Activated CD8-positive, alpha-beta memory T cell treated with anti-CD3 and anti-CD28 coated beads for 4 hours (primary cell): ENCODE results near the gene TFDP1.

ENCODE experiments used
- DNase-seq, 2 donors: peaks; one replicate each; pipeline ENCODE4 v3.0.0-alpha.2; 2020; ENCODE audit warnings: low read depth in 2 of 2

Gene TFDP1

DNA sequence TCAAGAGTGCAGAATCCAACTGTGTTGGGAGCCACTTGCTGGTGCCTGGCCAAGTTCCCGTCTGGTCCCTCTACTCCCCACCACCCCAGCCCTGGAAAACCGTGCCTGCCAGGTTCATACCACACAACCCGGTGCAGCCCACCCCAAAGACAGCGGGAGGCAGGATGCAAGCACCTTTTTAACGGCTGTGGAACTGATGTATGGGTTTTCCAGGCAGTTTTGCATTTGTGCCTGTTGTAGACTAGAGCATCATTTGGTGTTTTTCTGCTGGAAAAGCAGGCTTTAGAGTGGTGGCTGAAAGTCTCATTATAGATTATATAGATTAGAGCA is 13.5 kb downstream of the TFDP1 start:
- no peak for DNase-seq

DNA sequence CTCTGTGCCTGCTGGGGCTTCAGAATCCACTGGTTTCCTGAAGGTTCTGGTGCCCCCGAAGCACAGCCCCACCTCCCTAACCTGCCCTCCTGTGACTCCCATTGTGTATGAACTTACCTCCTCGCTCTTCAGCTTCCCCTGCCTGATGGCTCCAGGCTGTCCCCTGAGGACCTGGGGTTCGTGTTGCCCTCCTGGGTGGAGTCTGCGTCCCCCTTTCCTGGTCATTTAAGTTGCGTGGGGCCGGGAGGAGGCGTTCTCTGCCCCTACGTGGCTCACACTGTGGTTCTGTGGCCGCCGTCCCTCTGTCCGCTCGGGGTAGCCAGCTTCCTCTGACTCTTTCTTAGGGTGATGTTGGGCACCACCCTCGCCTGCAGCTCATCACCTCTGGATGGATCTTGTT is 13.9 kb downstream of the TFDP1 start:
- no peak for DNase-seq

DNA sequence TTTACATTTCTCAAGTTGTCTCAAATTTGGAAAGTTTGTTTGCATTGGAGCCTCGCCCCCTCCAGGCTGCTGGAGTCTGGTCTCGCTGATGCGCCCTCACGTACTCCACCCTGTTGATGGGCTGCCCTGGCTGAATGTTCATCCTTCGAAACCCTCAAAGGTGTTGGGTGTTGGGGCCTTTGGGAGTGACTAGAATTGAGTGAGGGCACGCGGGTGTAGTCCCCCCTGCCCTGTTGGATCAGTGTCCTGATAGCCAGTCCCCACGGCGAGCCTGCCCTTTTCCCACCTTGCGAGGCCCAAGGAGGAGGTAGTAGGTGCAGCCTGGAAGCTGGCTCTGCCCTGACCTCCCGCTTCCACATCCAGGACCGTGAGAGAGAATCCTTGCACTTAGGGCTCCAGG is 14.8 kb downstream of the TFDP1 start:
- DNase-seq: no peak

DNA sequence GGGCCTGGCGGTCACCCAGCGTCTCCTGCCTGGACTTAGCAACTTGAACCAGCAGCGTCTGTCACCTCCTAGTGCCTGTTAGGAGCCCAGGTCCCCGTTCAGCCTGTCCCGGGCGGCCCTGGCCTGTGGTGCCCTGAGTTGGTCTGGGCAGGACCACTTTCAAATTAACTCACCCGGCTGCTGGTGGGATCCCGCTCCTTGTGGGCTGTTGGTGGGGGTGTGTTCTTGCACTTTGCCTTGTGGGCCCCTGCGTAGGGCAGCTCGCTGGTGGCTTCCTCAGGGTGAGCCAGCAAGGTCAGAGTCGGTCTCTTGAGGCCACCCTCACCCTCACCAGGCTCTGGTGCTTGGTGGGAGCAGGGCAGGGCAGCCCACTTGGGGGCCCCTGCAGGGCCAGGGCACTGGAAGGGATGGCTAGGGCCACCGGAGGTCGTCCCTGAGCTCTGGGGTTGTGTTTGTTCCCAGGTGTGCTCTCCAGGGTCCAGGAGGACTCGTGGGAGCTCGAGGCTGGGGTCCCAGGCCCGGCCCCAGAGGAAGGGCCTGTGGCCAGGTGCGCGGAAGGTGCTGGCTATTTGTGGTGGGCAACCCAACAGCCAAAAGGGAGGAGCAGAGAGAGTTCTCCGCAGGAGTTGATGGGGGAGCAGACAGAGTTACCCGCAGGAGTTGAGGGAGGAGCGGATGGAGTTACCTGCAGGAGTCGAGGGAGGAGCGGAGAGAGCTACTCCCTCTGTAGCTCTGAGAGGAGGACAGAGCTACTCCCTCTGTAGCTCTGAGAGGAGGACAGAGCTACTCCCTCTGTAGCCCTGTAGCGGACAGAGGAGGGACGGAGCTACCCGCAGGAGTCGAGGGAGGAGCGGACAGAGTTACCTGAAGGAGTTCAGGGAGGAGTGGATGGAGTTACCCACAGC is 16.9 kb downstream of the TFDP1 start:
- DNase-seq: no peak

DNA sequence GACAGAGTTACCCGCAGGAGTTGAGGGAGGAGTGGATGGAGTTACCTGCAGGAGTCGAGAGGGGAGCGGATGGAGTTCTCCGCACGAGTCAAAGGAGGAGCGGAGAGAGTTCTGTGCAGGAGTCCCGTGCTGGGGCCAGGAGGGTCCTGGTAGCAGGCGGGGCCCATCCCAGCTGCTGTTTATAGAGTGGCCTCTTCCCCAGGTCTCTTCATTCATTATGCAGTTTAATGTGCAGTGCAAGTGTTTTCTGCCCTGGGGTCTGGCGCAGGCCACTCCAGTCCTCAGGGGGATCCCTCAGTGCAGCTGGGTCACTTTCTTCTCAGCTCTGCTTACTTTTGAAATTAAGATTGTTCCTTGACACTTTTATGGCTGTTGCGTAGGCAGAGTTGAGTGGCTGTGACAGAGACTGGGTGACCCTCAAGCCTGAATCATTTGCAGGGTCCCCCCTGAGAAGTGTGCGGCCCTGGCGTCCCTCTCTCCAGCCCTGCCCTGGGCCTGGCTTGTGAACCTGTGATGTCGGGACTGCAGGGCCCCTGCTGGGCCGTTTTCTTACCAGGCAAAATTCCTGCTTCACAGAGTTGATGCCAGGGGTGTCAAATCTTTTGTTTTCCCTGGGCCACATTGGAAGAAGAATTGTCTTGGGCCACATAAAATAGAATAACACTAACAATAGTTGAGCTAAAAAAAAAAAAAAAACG is 17.9 kb downstream of the TFDP1 start:
- DNase-seq: no peak

DNA sequence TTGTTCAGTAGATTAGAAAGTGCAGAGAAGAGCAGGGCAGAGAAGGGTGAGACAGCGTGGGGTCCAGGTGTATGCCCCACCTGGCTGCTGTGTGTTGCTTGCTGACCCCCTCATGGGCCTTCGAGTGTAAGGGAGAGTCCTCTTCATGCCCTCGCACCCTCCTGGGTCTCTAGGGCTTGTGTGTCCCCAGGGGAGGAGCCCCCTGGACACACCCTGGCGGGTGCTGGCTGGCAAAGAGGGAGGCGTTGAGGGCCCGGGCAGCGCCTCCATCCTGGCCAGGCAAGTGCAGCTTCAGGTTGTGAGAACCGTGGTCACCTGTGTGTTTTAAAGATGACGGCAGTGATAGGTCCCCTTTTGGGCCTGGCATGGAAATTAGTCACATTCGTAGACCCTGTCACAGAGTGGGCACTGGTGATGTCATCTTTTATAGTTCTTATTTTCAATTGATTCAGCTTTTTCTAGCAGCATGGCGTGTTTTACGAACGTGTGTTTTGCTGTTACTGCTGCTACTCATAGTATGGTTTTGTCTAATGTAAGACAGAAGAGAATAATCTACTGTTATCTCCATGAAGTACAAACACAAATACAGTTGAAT is 18.7 kb downstream of the TFDP1 start:
- no peak for DNase-seq

DNA sequence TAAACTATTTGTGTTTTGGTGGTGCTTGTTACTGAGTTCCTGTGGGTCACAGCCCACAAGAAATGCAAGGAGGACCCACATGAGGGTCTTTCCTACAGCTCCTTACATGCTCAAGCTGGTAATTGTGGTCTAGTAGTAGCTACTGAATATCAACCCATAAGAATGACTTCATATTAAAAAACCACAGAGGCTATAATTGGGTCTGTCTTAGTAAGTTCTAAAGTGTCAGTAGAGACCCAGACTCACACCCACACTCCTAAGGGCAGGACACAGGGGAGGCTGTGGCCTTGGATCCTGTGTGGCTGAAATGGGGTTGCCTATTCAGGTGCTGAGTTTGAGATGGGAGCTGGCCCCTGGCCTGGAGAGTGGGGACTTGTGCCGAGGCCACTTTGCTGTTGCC is 19.6 kb downstream of the TFDP1 start:
- no peak for DNase-seq

DNA sequence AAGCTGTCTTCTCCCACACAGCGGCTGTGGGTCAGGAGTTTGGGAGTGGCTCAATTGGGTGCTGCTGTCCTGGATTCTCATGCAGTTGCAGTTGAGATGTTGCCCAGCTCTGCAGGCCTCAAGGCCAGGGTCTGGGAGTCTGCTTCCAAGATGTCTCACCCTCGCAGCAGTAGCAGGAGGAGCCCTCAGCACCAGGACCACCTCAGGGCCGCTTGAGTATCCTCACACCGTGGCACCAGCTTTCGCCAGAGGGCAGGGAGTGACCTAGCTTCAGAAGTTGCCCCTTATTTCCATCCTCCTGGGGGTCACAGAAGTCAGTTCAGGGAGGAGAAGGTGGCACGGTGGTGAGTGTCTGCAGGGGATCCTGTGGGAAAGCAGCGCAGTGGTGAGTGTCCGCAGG is 20.9 kb downstream of the TFDP1 start:
- no peak for DNase-seq

DNA sequence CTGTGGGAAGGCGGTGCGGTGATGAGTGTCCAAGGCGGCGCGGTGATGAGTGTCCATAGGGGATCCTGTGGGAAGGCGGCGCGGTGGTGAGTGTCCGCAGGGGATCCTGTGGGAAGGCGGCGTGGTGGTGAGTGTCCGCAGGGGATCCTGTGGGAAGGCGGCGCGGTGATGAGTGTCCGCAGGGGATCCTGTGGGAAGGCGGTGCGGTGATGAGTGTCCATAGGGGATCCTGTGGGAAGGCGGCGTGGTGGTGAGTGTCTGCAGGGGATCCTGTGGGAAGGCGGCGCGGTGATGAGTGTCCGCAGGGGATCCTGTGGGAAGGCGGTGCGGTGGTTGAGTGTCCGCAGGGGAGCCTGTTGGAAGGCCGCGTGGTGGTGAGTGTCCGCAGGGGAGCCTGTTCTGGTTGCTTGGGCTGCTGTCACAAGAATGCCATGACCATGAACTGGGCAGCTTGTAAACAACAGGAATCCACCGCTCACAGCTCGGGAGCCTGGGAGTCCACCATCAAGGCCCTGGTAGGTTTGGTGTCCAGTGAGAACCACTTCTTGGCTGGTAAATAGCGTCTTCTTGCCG is 21.4 kb downstream of the TFDP1 start:
- no peak for DNase-seq

DNA sequence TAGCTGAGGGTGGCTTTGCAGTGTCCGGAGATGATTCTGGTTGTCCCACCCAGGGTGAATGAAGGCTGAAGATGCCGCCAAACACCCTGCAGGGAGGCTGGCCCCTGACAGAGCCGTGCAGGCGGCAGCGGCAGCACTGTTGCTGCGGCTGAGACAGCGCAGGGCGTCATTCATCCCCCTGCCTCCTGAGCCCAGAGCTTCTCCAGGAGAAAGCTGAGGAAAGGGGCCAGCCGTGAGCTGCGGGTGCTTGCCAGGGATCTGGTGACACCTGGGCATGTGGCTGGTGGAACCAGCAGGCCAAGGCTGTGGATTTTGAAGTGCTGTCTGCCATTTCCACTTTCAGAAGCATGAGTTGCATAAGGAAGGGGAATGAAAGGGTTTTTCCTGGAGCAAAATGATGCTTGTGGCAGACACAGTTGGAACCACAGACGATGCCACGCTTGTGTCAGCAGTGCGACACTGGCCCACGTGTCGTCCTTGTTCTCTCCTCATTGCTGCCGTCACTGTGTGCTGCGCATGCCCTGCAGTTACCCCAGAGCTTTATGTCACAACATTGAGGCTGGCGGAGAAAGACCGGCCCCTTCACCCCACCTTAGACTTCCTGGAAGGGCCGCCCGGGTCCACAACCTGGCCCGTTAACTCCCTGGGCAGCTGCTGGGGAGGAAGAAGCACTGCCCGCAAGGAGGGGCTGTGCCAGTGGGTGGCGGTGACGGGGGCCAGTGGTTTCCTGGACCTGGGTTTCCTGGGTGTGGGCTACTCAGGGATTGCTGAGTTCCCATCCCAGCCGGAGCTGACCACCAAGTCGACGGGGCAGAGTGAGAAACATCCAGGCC is 22.7 kb downstream of the TFDP1 start:
- no peak for DNase-seq

DNA sequence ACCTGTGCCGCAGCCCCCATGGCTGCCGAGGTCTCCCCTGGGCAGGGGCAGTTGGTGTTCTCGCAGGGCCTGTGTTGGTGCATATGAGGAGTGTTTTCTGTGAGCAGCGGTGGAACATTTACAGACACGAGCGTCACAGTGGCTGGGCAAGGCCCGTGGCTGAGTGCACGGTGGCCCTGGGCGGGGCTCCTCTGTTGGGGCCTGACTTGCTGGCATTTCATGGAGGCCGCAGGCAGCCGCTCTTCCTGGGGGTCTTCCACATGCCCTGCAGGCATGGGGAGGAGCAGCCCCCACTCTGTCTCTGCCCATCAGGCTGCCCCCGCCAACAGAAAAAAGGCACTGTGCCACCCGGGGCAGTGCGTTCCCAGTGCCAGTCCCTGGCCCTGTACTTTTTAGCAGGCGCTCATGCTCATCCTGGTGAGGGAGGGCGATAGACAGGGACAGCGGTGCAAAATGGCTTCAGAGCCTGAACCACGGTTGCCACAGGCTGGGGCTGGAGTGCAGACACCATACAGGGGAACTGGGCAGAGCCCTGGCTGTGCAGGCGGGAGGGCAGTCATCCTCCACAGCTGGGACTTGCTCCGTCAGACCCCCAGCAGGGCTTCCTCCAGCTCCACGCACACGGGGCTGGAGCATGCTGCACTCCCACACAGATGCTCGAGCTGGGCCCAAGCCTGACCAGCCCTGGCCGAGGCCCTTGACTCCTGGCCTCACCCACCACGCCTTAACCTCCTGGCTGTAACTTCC is 23.5 kb downstream of the TFDP1 start:
- no peak for DNase-seq

DNA sequence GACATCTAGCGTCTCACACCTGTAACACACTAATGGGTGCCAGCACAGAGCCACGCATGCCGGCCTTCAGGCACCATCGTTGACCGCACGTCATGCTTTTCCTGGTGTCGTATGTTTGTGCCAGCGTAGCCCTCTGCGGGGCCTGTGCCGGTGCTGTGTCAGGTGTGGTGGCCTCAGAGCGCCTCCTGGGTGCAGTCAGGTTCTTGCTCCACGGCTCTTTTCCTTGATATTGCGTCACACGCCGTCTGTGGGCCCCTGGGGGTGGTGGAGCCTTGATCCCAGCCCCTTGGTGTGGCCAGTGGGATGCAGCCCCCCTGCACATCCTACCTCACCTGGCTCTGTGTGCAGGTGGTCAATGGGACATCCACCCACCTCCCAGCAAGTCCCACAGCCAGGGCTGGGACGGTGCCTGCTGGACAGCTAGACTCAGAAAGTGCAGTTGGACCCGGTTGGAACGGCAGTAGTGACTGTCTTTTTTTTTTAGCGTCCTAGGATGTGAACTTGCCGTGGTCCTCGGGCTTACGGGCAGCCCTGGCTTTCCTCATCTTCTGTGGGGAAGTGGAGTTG is 24.5 kb downstream of the TFDP1 start:
- DNase-seq: no peak

DNA sequence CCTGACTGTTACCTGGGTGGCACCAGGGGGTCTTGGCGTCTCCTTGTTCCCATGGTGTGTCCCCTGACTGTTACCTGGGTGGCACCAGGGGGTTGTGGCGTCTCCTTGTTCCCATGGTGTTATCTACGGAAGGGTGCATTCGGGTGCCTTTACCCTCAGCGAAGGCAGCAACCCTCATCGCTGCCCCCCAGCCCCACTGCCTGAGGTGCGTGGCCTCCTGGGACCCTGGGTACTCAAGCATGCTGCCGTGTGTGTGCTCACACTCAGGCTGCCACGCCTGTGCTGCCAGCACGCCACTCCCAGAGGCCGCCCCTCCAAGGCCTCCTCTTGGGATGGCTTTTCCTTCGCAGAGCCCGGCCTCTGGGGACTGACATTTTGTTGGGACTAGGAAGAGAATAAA is 25.1 kb downstream of the TFDP1 start:
- DNase-seq: no peak

DNA sequence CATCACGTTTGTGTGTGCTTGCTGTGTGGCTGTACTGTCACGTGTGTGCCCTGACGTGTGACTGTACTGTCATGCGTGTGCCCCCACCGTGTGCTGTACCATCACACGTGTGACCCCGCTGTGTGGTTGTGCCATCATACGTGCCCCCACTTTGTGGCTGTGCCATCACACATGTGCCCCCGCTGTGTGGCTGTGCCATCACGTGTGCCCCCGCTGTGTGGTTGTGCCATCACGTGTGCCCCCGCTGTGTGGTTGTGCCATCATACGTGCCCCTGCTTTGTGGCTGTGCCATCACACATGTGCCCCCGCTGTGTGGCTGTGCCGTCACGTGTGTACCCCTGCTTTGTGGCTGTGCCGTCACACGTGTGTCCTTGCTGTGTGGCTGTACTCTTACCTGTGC is 25.7 kb downstream of the TFDP1 start:
- no peak for DNase-seq

DNA sequence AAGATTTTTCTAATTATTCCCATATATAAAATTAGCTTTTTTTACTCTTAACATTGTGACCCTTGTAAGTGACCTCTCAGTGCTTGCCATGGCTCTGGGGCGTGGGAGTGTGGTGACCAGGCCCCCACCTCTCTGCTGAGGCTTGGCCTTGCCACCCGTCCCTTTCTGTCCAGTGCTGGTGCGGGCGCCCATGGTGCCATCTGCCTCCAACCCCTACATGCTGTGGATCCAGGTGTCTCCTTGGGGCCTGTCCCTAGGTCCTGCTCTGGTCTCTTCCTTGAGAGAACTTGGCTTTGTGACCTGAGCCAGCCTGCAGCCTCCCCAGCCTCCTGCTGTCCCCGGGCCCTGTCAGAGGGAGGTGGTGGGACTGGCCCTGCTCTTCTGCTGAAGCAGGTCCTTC is 27.4 kb downstream of the TFDP1 start:
- DNase-seq: no peak

DNA sequence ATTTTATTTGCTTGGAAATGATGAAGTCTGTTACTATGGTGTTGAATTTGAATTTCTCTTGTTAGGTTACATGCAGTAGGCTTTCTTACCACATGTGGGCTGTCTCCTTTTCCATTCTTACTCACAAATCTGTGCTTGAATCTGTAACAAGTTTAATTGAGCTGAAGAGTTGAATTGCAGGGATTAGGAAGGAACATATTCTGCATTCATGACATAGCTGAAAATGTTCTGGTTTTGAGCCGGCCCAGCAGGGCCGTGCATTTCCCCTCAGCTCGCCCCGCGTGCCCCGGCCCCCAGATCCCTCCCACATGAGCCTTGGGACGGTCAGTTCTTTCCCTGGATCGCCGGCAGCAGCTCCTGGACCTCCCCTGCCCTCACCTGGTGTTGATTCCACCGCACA is 28.1 kb downstream of the TFDP1 start:
- DNase-seq: no peak

DNA sequence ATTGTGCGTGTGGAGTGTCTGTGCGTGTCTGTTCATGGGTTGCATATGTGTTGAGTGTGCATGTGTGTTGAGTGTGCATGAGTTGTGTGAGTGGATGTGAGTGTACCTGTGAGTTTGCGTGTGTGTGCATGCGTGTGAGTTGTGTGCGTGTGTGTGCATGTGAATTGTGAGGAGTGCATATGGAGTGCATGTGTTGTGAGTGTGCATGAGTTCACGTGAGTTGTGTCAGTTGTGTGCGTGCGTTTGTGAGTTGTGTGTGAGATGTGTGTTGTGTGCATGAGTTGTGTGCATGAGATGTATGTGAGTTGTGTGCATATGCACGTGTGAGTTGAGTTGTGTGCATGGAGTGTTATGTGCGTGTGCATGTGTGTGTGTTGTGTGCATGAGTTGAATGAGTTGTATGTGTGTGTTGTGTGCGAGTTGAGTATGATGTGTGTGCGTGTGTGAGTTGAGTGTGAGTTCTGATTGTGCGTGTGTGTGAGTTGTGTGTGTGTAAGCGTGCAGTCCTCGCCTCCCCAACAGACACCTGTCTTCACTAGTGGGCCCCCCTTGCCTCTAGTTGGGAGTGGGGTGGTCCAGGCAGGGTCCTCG is 29.3 kb downstream of the TFDP1 start:
- DNase-seq: no peak

DNA sequence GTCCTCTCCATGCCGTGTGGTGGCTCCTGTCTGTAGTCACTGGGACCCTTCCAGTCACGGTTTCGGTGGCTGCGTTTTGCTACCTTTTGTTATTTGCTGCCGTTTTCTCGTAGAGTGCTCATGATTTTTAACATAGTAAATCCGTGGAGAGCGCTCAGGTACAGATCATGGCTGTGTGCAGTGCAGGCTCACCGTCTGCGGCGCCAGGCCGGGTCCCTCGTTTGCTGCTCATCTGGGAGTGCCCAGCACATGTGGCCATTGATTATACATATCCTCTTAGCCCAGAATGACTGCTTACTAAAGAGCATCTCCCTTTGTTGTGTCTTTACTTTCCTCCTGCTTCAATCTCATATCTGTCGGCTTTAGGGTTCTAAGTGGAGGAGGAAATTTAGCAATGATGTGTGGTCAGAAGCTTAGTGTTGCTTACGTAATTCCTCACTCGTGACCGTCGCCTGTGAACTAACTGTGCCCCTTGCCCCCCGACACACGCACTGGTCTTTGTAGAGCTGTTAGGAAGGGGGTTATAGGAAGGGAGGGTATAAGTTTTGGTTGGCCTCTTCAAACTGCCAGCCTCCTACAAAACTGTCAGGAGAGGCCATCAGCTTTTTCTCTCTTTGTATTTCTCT is 31.8 kb downstream of the TFDP1 start:
- no peak for DNase-seq

DNA sequence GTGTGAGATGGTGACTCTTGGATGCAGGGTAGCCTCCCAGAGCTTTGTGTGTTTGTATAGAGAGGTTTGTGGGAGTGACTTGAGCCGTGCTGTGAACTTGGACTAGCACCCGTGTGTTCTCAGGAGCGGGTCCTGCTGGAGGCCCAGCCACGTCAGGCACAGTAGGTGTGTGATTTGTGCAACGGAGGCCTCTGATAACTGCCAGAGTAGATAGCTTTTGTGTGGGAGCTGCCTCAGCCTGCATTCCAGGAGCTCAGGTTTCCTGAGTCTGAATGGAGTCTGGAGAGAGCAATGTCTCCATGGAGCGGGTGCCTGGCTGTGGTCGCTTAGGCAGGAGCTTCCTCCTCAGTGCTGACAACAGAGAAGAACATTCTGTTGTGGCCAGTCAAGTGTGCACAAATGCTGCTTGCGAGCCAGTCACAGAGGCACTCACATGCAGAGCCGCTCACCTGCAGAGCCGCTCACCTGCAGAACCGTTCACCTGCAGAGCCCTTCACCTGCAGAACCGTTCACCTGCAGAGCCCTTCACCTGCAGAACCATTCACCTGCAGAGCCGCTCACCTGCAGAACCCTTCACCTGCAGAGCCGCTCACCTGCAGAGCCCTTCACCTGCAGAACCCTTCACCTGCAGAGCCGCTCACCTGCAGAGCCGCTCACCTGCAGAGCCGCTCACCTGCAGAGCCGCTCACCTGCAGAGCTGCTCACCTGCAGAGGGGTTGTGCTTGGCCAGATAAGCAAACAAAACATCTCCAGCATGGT is 32.6 kb downstream of the TFDP1 start:
- DNase-seq: no peak
